WI38 (cell line): ENCODE data around the gene ZNF333.
"Not testable (repeated sequence)": the region's sequence is repeated elsewhere in the genome, so short reads cannot be mapped to it uniquely, and the experiment has no call there.

Experiments used
- H3K4me3 ChIP-seq: 2 replicates; pipeline ENCODE4 v1.5.1; 2011; ENCODE audit warnings: low read depth, mild to moderate bottlenecking, control low read depth, low read length
- CTCF ChIP-seq: IDR thresholded peaks from 2 replicates; pipeline ENCODE4 v1.5.1; 2012; ENCODE audit warnings: low read depth, mild to moderate bottlenecking, control low read depth, low read length

The ZNF333 gene

GRCh38 chr19:14774373-14774772 is 84.5 kb downstream of the ZNF333 start:
- H3K4me3 ChIP-seq: no peak overlapping the region
- no peak for TF ChIP-seq CTCF

- H3K4me3 ChIP-seq: not testable (repeated sequence)
Measured at GRCh38 chr19:14775326-14775725, 85.5 kb downstream of the ZNF333 start.

GRCh38 chr19:14775869-14776586 is 86.2 kb downstream of the ZNF333 start:
- H3K4me3 ChIP-seq: no peak overlapping the region
- TF ChIP-seq CTCF: no peak

GRCh38 chr19:14777645-14778044 is 87.8 kb downstream of the ZNF333 start:
- H3K4me3 ChIP-seq: not testable (repeated sequence)

- H3K4me3 ChIP-seq: not testable (repeated sequence)
Measured at GRCh38 chr19:14778110-14778845, 88.4 kb downstream of the ZNF333 start, which contains the start of gene ADGRE2. Gene ADGRE2 (minus strand): TSS chr19:14778560. CDS start chr19:14776756, 1,804 bp downstream.

GRCh38 chr19:14779151-14779550 is 89.3 kb downstream of the ZNF333 start:
- TF ChIP-seq CTCF: no peak
- no peak overlapping the region for H3K4me3 ChIP-seq

GRCh38 chr19:14780622-14781225 is 90.9 kb downstream of the ZNF333 start:
- not testable (repeated sequence) for H3K4me3 ChIP-seq

- not testable (repeated sequence) for H3K4me3 ChIP-seq
Measured at GRCh38 chr19:14781713-14782536, 92.1 kb downstream of the ZNF333 start.

- H3K4me3 ChIP-seq: no peak overlapping the region
- TF ChIP-seq CTCF: no peak
Measured at GRCh38 chr19:14782626-14783409, 93.0 kb downstream of the ZNF333 start.
